GM21447 (cell line): ENCODE measurements around the gene HECTD1.
"Not testable (repeated sequence)": the region's sequence is repeated elsewhere in the genome, so short reads cannot be mapped to it uniquely, and the experiment has no call there.

Source experiments
- ATAC-seq: cut with Tn5 transposase; IDR thresholded peaks from one replicate; pipeline ENCODE4 v1.9.1; 2021; ENCODE audit not compliant: unreplicated experiment

Gene HECTD1

GRCh38 chr14:31057701-31058364 is 149.8 kb downstream of the HECTD1 start:
- ATAC-seq, result no peak

GRCh38 chr14:31057035-31057434 is 150.6 kb downstream of the HECTD1 start:
- no peak for ATAC-seq

- ATAC-seq, result not testable (repeated sequence)
Measured at GRCh38 chr14:31052905-31053586, 154.5 kb downstream of the HECTD1 start.

- no peak for ATAC-seq
Measured at GRCh38 chr14:31051511-31051910, 156.1 kb downstream of the HECTD1 start.

- no peak for ATAC-seq
Measured at GRCh38 chr14:31051023-31051422, 156.6 kb downstream of the HECTD1 start.
